Astrocyte (in vitro differentiated cells and primary cell): Measurements from ENCODE around the gene POLR2M. TPM values are rescaled to one million over a fixed set of nuclear protein-coding genes. Genes with fewer than 3 reads are reported as not detected.

Experiments
- DNase-seq: peaks from one replicate; pipeline ENCODE4 v3.0.0-alpha.2; 2010; ENCODE audit warnings: low read depth
- FAIRE-seq: peaks from 2 replicates; lab custom pipeline; 2011; peaks lifted over from hg19 to GRCh38; lab: Jason Lieb, UNC
- H2AFZ ChIP-seq: 2 replicates; pipeline ENCODE4 v1.6.0; 2012; ENCODE audit warnings: low read depth, low read length, inconsistent platforms
- H3K27ac ChIP-seq: 2 replicates; pipeline ENCODE4 v1.5.1; 2011; ENCODE audit warnings: low read depth, low read length, inconsistent platforms
- H3K27me3 ChIP-seq: 2 replicates; pipeline ENCODE4 v1.6.0; 2011; ENCODE audit warnings: low read length, inconsistent platforms; ENCODE audit not compliant: insufficient read depth
- H3K36me3 ChIP-seq: 2 replicates; pipeline ENCODE4 v1.5.1; 2011; ENCODE audit warnings: low read length, inconsistent platforms; ENCODE audit not compliant: insufficient read depth
- H3K4me1 ChIP-seq: 2 replicates; pipeline ENCODE4 v1.5.1; 2011; ENCODE audit warnings: low read length, inconsistent platforms; ENCODE audit not compliant: insufficient read depth
- H3K4me2 ChIP-seq: 2 replicates; pipeline ENCODE4 v1.6.0; 2012; ENCODE audit warnings: low read length, inconsistent platforms
- H3K4me3 ChIP-seq: 2 replicates; pipeline ENCODE4 v1.5.1; 2011; ENCODE audit warnings: low read depth, mild to moderate bottlenecking, low read length, inconsistent platforms; ENCODE audit not compliant: insufficient read depth
- H3K79me2 ChIP-seq: 2 replicates; pipeline ENCODE4 v1.6.0; 2012; ENCODE audit warnings: mild to moderate bottlenecking, low read length, inconsistent platforms; ENCODE audit not compliant: insufficient read depth
- H3K9ac ChIP-seq: 2 replicates; pipeline ENCODE4 v1.6.0; 2012; ENCODE audit warnings: mild to moderate bottlenecking, low read length, inconsistent platforms
- H3K9me3 ChIP-seq: 2 replicates; pipeline ENCODE4 v1.5.1; 2012; ENCODE audit warnings: low read depth, mild to moderate bottlenecking, low read length, inconsistent platforms; ENCODE audit not compliant: insufficient read depth
- H4K20me1 ChIP-seq: 2 replicates; pipeline ENCODE4 v1.6.0; 2012; ENCODE audit warnings: low read length, inconsistent platforms; ENCODE audit not compliant: insufficient read depth
- H3K27ac Mint-ChIP-seq: one replicate; pipeline ENCODE4 v1.8.0; 2021; ENCODE audit warnings: mild to moderate bottlenecking, mixed read lengths; ENCODE audit not compliant: unreplicated experiment
- H3K27me3 Mint-ChIP-seq: one replicate; pipeline ENCODE4 v1.8.0; 2021; ENCODE audit warnings: low read depth, mixed read lengths; ENCODE audit not compliant: unreplicated experiment
- H3K36me3 Mint-ChIP-seq: one replicate; pipeline ENCODE4 v1.8.0; 2021; ENCODE audit warnings: low read depth, mixed read lengths; ENCODE audit not compliant: unreplicated experiment
- H3K4me1 Mint-ChIP-seq: one replicate; pipeline ENCODE4 v1.8.0; 2021; ENCODE audit warnings: low read depth, mixed read lengths; ENCODE audit not compliant: unreplicated experiment
- H3K4me3 Mint-ChIP-seq: one replicate; pipeline ENCODE4 v1.8.0; 2021; ENCODE audit warnings: mild to moderate bottlenecking, moderate library complexity, mixed read lengths; ENCODE audit not compliant: unreplicated experiment
- H3K9me3 Mint-ChIP-seq: one replicate; pipeline ENCODE4 v1.8.0; 2021; ENCODE audit warnings: mild to moderate bottlenecking, mixed read lengths; ENCODE audit not compliant: unreplicated experiment
- EZH2 ChIP-seq: IDR thresholded peaks from 2 replicates; pipeline ENCODE4 v1.6.1; 2012; ENCODE audit warnings: mild to moderate bottlenecking, low read length, inconsistent platforms; ENCODE audit not compliant: insufficient read depth
- total RNA-seq: library from RNA; stranded (reverse); gene quantifications from 2 replicates; pipeline ENCODE4 v1.2.1, GENCODE V29; 2021
- TF ChIP-seq, protein P1 (sequence below): IDR thresholded peaks from 2 replicates; pipeline ENCODE4 v1.5.1; 2011; ENCODE audit warnings: low read depth, mild to moderate bottlenecking, inconsistent platforms, low read length, moderate library complexity; ENCODE audit not compliant: insufficient read depth

POLR2M gene
- total RNA-seq, 1 donor from 2014 or later, result 61.4 TPM

DNA sequence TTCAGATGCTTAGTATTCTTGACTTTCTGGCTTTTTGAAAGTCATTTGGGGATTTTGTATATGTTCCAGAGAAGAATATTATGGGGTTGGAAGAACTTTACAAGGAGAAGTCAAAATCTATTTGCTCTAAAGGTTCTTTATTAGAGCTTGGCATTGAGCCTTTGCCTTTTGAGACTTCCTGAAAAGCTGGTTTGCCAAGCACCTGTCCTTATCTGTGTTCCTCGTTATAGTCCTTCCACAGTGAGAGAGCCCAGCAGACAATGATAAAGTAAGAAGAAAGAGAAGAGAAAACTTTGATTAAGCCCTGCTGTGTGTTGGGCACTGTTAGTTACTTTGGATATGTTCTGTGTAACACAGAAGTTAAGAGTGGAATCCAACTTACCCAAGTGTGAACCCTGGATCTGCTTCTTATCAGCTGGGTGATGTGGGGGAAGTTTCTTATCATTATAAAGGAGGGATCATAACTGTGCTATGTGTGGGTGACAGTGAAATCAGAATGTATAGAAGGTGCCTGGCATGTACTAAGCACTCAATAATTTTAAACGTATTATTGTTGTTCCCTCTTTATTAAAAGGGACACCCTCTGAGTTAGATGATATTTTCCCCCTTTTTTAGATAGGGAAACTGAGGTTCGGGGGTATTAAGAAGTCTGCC, 44.3 kb upstream of the POLR2M start:
- Mint-ChIP-seq H3K27me3 (no peaks in the 10 kb centered on the region), H3K4me1 (peaks cover 8% of the 10 kb centered on the region), H3K27ac (no peak overlapping the region), H3K9me3 (no peaks in the 10 kb centered on the region), H3K36me3 (no peaks in the 10 kb centered on the region), H3K4me3 (no peak overlapping the region)
- H3K4me1 ChIP-seq, result peaks cover 4% of the 10 kb centered on the region
- H4K20me1 ChIP-seq, result no peaks in the 10 kb centered on the region
- H3K79me2 ChIP-seq, result no peaks in the 10 kb centered on the region
- DNase-seq (no peak), FAIRE-seq (no peak)
- H3K27ac ChIP-seq, result no peak overlapping the region
- no peak overlapping the region for H3K4me3 ChIP-seq
- H3K4me2 ChIP-seq, result no peak overlapping the region
- no peak for TF ChIP-seq EZH2
- TF ChIP-seq, protein P1, sequence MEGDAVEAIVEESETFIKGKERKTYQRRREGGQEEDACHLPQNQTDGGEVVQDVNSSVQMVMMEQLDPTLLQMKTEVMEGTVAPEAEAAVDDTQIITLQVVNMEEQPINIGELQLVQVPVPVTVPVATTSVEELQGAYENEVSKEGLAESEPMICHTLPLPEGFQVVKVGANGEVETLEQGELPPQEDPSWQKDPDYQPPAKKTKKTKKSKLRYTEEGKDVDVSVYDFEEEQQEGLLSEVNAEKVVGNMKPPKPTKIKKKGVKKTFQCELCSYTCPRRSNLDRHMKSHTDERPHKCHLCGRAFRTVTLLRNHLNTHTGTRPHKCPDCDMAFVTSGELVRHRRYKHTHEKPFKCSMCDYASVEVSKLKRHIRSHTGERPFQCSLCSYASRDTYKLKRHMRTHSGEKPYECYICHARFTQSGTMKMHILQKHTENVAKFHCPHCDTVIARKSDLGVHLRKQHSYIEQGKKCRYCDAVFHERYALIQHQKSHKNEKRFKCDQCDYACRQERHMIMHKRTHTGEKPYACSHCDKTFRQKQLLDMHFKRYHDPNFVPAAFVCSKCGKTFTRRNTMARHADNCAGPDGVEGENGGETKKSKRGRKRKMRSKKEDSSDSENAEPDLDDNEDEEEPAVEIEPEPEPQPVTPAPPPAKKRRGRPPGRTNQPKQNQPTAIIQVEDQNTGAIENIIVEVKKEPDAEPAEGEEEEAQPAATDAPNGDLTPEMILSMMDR, result no peak
- no peaks in the 10 kb centered on the region for H3K27me3 ChIP-seq
- no peaks in the 10 kb centered on the region for H3K9me3 ChIP-seq
- H3K9ac ChIP-seq, result no peak overlapping the region
- H3K36me3 ChIP-seq, result no peaks in the 10 kb centered on the region
- no peak overlapping the region for H2AFZ ChIP-seq

DNA sequence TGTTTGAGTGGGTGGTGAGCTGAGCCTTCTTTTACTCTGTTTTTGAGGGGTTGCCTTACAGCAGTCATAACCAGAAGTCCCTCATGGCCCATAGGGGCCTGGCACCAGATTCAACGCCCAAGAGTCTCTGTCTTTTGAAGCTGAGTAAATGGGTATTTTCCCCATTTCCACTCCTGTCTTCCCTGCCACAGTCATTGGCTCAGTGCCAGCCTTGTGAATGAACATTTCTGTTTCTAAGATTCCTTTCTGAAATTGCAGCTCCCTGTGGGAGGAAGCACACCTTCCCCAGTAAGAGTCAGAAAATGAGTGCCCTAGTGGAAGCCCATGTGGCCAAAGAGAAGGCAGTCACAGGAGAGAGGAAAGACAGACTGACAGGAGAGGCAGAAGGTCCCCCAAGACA, 43.7 kb upstream of the POLR2M start:
- Mint-ChIP-seq H3K9me3 (no peaks in the 10 kb centered on the region), H3K27ac (no peak overlapping the region), H3K4me3 (no peak overlapping the region), H3K36me3 (no peaks in the 10 kb centered on the region), H3K27me3 (no peaks in the 10 kb centered on the region), H3K4me1 (peaks cover 13% of the 10 kb centered on the region)
- H3K27ac ChIP-seq, result no peak overlapping the region
- H3K9ac ChIP-seq, result no peak overlapping the region
- no peak overlapping the region for H3K4me2 ChIP-seq
- H3K79me2 ChIP-seq, result no peaks in the 10 kb centered on the region
- H3K9me3 ChIP-seq, result no peaks in the 10 kb centered on the region
- FAIRE-seq, result no peak
- DNase-seq, result no peak
- H2AFZ ChIP-seq, result no peak overlapping the region
- no peaks in the 10 kb centered on the region for H3K27me3 ChIP-seq
- TF ChIP-seq EZH2, result no peak
- TF ChIP-seq, protein P1, result no peak
- H3K36me3 ChIP-seq, result no peaks in the 10 kb centered on the region
- H3K4me1 ChIP-seq, result peaks cover 8% of the 10 kb centered on the region
- H3K4me3 ChIP-seq, result no peak overlapping the region
- no peaks in the 10 kb centered on the region for H4K20me1 ChIP-seq

DNA sequence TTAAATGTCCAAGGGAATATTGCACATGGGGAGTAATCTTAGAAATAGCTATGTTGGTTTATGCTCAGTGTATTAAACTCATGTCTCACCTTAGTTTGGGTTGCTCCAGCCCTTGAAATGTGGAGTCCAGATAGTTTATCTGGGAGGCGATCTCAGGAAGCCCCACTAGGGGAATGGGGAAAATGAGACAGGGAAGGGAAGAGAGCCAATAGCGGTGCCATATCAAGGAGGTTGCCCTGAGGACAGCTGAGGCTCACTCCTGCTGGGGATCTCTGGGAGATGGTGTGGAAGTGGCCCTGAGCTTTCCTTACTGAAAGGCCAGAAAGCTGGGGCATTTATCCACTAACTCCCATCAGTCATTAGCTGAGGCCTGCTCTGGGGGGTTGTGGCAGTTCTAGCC, 43.3 kb upstream of the POLR2M start:
- no peaks in the 10 kb centered on the region for H3K9me3 ChIP-seq
- H3K27me3 ChIP-seq, result no peaks in the 10 kb centered on the region
- H3K9me3 Mint-ChIP-seq, result no peaks in the 10 kb centered on the region
- no peak overlapping the region for H3K27ac ChIP-seq
- H3K4me2 ChIP-seq, result no peak overlapping the region
- peaks cover 8% of the 10 kb centered on the region for H3K4me1 ChIP-seq
- no peak overlapping the region for H3K4me3 Mint-ChIP-seq
- DNase-seq, result no peak
- FAIRE-seq, result no peak
- no peak overlapping the region for H3K4me3 ChIP-seq
- H3K79me2 ChIP-seq, result no peaks in the 10 kb centered on the region
- no peak overlapping the region for H3K9ac ChIP-seq
- peaks cover 17% of the 10 kb centered on the region for H3K4me1 Mint-ChIP-seq
- TF ChIP-seq, protein P1, result no peak
- TF ChIP-seq EZH2, result no peak
- no peak overlapping the region for H3K27ac Mint-ChIP-seq
- no peak overlapping the region for H2AFZ ChIP-seq
- H3K27me3 Mint-ChIP-seq, result no peaks in the 10 kb centered on the region
- no peaks in the 10 kb centered on the region for H3K36me3 Mint-ChIP-seq
- H3K36me3 ChIP-seq, result no peaks in the 10 kb centered on the region
- H4K20me1 ChIP-seq, result no peaks in the 10 kb centered on the region
